GM21423 (cell line): ENCODE data around the gene MRS2.
A peak's percentile ranks its signal among the peaks of the same experiment; 100 is the strongest.

ENCODE experiments used
- ATAC-seq: cut with Tn5 transposase; IDR thresholded peaks from one replicate; pipeline ENCODE4 v1.9.1; 2021; ENCODE audit warnings: mild to moderate bottlenecking, moderate library complexity; ENCODE audit not compliant: unreplicated experiment

MRS2 gene

GRCh38 chr6:24429146-24429545 is 26.4 kb downstream of the MRS2 start:
- no peak for ATAC-seq

DNA sequence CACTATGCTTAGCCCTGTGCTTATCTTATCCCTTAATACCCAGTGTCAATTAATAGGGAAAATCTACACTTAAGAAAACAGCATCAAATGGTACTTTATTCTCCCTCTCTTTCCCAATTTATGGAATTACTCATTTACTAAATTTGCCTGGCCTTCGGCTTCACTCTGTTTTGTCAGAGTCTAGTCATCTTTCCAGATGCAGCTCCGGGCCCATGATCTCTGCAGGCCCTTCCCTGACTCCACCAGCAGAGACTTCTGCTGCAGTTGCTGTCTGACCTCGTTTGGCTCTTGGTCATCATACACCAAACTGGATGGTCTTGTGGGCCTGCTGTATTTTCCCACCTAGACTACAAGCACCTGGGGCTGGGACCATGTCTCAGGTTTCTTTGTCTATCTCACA is 27.4 kb downstream of the MRS2 start:
- no peak for ATAC-seq

GRCh38 chr6:24431045-24431451 is 28.3 kb downstream of the MRS2 start:
- no peak for ATAC-seq

DNA sequence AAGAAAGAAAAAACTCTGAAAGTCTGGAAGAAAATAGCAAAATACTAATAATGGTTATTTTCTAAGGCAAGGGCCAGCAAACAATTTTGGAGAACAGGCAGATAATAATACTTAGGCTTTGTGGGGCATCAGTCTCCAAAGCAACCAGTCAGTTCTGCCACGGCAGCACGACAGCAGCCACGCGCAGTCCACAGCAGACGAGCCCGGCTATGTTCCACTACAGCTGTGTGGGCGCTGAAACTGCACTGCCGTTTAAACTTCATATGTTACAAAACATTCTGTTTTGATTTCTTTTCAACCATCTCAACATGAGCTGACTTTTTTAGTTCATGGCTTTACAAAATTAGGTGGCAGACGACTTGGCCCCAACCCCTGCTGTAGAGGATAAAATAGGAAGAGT is 29.9 kb downstream of the MRS2 start:
- ATAC-seq: no peak

DNA sequence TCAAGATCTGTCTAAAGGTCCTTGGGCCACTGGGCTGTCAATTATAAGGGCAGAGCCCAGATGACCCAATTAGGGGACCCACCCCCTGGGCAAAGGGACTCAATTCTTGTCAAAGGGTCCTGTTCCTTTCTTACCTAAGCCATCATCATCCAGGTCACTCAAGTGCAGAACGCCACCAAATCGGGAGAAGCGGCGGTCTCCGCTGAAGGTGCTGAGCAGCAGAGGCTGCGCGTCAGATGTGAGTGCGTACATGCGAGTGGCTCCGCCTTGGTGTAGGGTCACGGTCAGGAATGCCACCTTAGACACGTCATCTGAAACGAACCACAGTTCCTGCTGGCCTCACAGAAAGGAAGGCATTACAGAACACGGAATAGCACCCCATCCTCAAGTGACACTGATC is 34.2 kb downstream of the MRS2 start:
- no peak for ATAC-seq

DNA sequence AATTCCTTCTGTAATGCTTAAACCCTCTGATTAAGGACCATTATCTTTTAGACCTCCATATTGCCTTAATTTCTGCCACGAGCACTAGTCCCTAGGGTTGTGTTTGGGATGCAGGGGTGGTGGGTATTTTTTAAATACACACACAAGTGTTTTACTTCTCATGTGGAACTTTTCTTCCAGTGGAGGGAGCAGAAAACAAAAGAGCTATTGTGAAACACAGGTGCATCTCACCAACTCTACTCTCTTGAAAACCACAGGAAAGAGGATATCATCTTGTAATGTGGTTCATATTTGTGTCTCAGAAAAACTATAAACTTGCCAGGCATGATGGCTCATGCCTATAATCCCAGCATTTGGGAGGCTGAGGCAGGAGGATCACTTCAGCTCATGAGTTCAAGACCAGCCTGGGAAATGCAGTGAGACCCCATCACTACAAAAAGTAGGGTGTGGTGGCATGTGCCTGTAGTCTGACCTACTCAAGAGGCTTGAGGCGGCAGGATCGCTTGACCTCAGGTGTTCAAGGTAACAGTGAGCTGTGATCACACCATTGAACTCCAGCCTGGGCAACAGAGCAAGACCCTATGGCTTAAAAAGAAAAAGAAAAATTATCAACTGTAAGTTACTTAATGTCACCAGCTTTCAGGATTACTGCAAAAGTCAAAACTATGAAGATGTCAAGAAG is 37.3 kb downstream of the MRS2 start:
- ATAC-seq: peak; percentile 52

GRCh38 chr6:24440897-24441598 is 38.3 kb downstream of the MRS2 start:
- no peak for ATAC-seq

DNA sequence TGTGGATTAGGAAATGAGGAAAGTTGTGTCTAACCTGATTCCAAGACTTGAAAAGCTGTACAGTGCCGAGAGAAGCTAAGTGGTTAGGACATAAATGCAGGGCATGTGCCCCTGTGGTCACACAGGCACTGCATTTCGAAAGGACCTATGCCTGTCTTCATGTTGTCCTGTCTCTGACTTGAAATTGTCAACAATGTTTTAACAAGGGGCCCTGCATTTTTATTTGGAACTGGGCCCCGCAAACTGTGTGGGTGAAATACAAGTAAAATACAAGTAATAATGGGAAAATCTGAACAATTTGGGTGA is 38.8 kb downstream of the MRS2 start:
- ATAC-seq: no peak

GRCh38 chr6:24444588-24444987 is 41.9 kb downstream of the MRS2 start:
- ATAC-seq: no peak

DNA sequence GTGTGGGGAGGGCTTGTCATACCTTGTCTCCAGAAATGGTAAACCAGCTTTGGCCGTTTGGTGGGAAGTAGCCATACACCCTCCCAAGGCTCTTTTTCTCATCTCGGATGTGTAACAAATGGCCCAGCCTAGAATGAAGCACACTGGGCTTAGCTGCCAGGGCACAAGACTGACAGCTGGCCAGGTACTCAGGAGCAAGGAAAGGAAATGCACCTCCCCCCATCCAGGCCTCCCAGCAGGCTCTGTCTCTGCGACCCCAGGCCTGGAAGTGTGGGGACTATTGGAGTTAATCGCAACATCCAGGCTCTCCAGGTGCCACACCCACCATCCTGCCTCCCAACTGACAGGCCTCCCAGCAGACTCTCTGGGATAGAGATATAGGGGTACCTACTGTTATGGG is 43.0 kb downstream of the MRS2 start:
- ATAC-seq: no peak

DNA sequence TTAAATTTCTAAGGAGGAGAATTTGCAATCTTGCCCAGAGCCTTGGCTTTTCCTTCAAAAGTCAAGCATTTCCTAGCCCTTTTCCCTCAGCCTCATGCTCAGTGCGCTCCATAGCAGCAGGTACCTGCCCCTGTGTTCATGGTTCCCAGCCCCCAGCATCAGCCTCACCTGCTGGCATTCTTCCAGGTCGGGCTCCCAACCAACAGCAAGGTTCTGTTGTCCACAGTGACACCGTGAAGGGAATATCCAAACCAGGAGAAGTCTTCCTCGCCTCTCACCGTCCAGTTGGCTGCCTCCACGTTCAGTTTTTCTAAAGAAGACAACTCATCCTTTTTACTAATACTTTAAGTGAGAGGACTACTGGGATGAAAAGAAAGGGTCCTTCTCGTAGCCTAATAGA is 43.9 kb downstream of the MRS2 start:
- ATAC-seq: no peak

DNA sequence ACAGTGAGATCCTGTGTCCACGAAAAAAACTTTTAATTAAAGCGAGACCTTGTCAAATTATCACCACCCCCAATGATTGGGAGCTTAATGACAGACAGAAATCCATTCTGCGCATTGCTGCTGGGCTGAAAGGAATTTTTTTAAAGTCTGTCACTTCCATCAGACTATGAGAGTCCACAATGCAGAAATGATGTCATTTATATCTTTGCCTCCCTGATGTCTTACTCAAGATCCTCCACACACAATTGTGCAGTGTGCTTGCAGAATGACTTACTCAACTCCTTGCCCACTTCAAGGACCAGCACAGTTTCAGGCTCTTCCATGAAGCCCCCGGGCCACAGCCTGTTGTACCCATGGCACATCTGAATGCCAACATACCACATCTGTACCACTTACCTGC is 45.7 kb downstream of the MRS2 start:
- ATAC-seq: no peak

- no peak for ATAC-seq
These were observed 46.2 kb downstream of the MRS2 start for GRCh38 chr6:24448828-24449525.

GRCh38 chr6:24451581-24452388 is 49.0 kb downstream of the MRS2 start:
- ATAC-seq: no peak

GRCh38 chr6:24453921-24454320 is 51.2 kb downstream of the MRS2 start:
- no peak for ATAC-seq

DNA sequence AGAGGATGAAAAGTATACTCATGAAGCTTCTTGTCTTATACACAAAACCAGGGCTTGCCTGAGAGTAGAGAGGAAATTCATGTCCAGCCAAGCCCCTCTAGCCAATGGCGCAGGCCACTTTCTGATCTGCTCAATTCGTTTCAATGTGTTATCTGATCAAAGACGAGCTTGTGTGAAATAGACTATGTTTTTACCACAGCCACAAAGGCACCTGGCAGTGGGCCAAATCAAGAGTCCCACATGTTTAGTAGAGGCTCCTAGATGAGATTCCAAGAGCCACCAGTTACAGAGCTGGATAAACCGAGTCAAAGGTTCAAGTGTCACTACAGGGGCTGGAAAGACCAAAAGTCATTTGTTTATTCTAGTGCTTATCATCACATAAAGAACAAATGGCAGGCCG is 51.7 kb downstream of the MRS2 start:
- no peak for ATAC-seq

DNA sequence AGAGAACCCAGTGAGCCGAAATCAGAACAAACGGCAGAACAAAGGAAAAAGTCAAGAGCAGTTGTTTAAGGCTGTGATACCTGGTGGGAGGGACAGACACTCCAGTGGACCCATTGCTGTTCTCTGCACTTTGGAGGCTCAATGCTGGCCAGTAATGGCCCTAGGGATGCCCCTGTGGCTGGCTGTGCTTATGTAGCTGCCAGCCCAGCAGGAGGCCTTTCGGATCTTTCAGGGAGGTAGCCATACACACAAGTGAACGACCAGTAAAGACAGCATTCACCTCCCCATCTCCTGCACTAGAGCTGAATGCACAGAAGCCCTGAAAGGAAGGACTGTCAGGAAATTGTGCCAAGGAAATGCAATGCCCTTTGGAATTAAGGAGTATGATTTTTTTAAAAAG is 52.3 kb downstream of the MRS2 start:
- no peak for ATAC-seq

DNA sequence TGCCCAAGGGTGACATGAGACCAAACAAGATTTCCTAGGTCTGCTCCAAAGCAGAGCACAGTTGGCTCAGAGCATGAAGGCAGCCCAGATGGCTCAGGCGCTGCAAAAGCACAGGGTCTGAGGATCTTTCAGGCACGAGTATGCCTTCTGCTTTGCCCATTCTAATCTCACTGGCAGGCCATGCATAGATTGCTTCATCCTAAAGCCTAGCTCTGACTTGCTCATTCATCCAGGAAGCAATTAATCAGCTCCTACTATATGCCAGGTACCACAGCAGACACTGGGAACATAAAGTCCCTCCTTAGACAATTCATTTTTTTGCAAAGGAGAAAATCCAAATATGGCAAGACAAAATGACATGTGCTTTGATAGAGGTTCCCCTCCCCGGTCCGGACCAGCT is 55.4 kb downstream of the MRS2 start:
- no peak for ATAC-seq

DNA sequence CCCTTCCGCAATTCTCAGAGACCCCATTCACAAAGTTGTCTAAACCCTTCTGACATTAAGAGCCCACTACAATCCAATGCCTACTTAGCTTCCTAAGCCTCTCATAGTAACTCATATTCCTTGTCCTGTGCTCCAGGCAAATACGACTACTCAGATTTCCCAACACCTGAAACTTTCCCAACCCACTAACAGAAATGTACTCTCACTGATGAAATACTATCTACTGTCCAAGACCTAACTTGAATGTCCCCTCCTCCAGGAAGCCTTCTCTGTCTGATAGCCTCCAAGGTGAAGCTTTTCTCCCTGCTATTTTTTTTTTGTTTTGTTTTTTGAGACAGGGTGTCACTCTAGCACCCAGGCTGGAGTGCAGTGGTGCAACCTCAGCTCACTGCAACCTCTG is 56.2 kb downstream of the MRS2 start:
- ATAC-seq: no peak

DNA sequence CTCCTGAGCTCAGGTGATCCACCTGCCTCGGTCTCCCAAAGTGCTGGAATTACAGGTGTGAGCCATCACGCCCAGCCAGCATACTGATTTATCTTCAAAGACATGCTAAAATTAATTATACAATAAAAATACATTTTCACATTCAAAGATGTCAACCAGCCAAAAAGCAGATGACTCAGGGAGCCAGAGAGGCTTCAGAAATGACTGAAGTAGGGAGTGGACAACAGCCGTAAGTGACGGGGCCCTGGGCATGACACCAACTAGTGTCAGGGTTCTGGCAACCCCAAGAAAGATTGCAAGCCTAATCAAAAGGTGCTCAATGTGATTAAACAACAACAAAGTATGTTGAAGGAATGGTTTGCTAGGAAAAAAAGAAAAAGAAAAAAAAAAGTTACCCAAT is 58.2 kb downstream of the MRS2 start:
- ATAC-seq: no peak

GRCh38 chr6:24464253-24465038 is 61.7 kb downstream of the MRS2 start:
- ATAC-seq: no peak
